Upper lobe of left lung (tissue), 6 donors: ENCODE data around the gene WNT3. TPM values are rescaled to one million over a fixed set of nuclear protein-coding genes. Genes with fewer than 3 reads are reported as not detected.

ENCODE experiments used
- ATAC-seq, 2 donors: fragments of 200-7000 bp; cut with Tn5 transposase; one replicate each; pipeline ENCODE4 v1.9.1; 2022; ENCODE audit warnings: mild to moderate bottlenecking in 2 of 2, moderate library complexity in 2 of 2; ENCODE audit not compliant: low FRiP score in 2 of 2
- DNase-seq, 2 donors: peaks; one replicate each; pipeline ENCODE4 v3.0.0-alpha.2; 2019 to 2020
- H3K27ac ChIP-seq, 4 donors: fragments of 200-600 bp; sonication (generic); one replicate each; pipeline ENCODE4 v1.5.1; 2016 to 2019
- H3K27me3 ChIP-seq, 4 donors: fragments of 200-600 bp; sonication (generic); one replicate each; pipeline ENCODE4 v1.5.1; 2017 to 2019
- H3K36me3 ChIP-seq, 4 donors: fragments of 200-600 bp; sonication (generic); one replicate each; pipeline ENCODE4 v1.5.1; 2016 to 2019
- H3K4me1 ChIP-seq, 4 donors: fragments of 200-600 bp; sonication (generic); one replicate each; pipeline ENCODE4 v1.5.1; 2018 to 2019
- H3K4me3 ChIP-seq, 4 donors: fragments of 200-600 bp; sonication (generic); one replicate each; pipeline ENCODE4 v1.5.1; 2017 to 2019; ENCODE audit warnings: mild to moderate bottlenecking in 2 of 4, moderate library complexity in 1 of 4
- H3K9me3 ChIP-seq, 4 donors: fragments of 200-600 bp; sonication (generic); one replicate each; pipeline ENCODE4 v1.5.1; 2018 to 2019
- CTCF ChIP-seq, 6 experiments: fragments of 450-650 bp in 4 of 6; fragments of 200-600 bp in 2 of 6; sonication (generic) in 2 of 6; IDR thresholded peaks; one replicate each; pipeline ENCODE4 v1.5.1; 2016 to 2019; ENCODE audit warnings: antibody characterized with exemption in 6 of 6
- EP300 ChIP-seq, 4 donors: sonication (generic); formaldehyde crosslinking; IDR thresholded peaks; one replicate each; pipeline ENCODE4 v1.5.1; 2017; ENCODE audit warnings: antibody characterized with exemption in 4 of 4, control low read depth in 2 of 4
- POLR2A ChIP-seq, 4 donors: fragments of 450-650 bp; IDR thresholded peaks; one replicate each; pipeline ENCODE4 v1.5.1; 2016 to 2017; ENCODE audit warnings: antibody characterized with exemption in 4 of 4, mild to moderate bottlenecking in 2 of 4
- POLR2AphosphoS5 ChIP-seq, 2 donors: sonication (generic); formaldehyde crosslinking; IDR thresholded peaks; one replicate each; pipeline ENCODE4 v1.5.1; 2017; ENCODE audit warnings: antibody characterized with exemption in 2 of 2
- WGBS, 2 donors: methylation state at CpG; one replicate each; pipeline ENCODE4 v1.1.5; 2017 to 2018; 5-methylcytosine and 5-hydroxymethylcytosine counted together
- total RNA-seq, 6 donors: library from RNA; depleted of rRNA in 4 of 6; stranded (reverse); fragments of >200 nt in 4 of 6; gene quantifications; one replicate each; pipeline versions ENCODE4 v1.1.0 to v1.2.1, GENCODE V29; 2016 to 2021
- donor health status: DM: no; HTN: no; CAD: no; lungs with moderate emphysema.
- donor health status: DM: no; HTN: yes; CAD: no; lungs with severe emphysema.

Gene WNT3
- total RNA-seq, 6 donors from 2014 or later = 1.1 to 4.6 (median 1.9) TPM

GRCh38 chr17:46765453-46765852 lies 53.0 kb downstream of the WNT3 start:
- no peak for TF ChIP-seq EP300 (IDR thresholded peaks at IDR 0.05)
- no peak for TF ChIP-seq POLR2A (IDR thresholded peaks at IDR 0.05)
- TF ChIP-seq POLR2AphosphoS5 (IDR thresholded peaks at IDR 0.05) = no peak
- TF ChIP-seq CTCF (IDR thresholded peaks at IDR 0.05) = no peak
- ATAC-seq = no peak
- no peaks in the 10 kb centered on the region for H3K36me3 ChIP-seq
- 95 to 97% methylated on average over 12 of the region's 12 CpGs for WGBS, 2 donors
- peaks cover 0 to 9% (median 4%) of the 10 kb centered on the region in 4 donors for H3K27me3 ChIP-seq
- peaks cover 6 to 25% (median 19%) of the 10 kb centered on the region in 4 donors for H3K4me1 ChIP-seq
- H3K27ac ChIP-seq = peak overlapping the region in 2 of 4 donors; percentile 2 to 23
- H3K9me3 ChIP-seq = no peaks in the 10 kb centered on the region
- no peak for DNase-seq
- H3K4me3 ChIP-seq = no peak overlapping the region

GRCh38 chr17:46764709-46765401 lies 53.6 kb downstream of the WNT3 start:
- WGBS, 2 donors = 48 to 55% methylated on average over 11 to 13 of the region's 13 CpGs
- Histone ChIP-seq H3K4me1 (peaks cover 4 to 19% (median 17%) of the 10 kb centered on the region in 4 donors), H3K4me3 (no peak overlapping the region), H3K27me3 (peaks cover 0 to 5% (median under 1%) of the 10 kb centered on the region in 4 donors), H3K9me3 (no peaks in the 10 kb centered on the region), H3K27ac (peak overlapping the region in 2 of 4 donors; percentile 2 to 23), H3K36me3 (no peaks in the 10 kb centered on the region)
- DNase-seq (peak in 1 of 2 donors; percentile 84), ATAC-seq (peak; percentile 19 to 69)
- TF ChIP-seq EP300 (IDR thresholded peaks at IDR 0.05) = peak in 1 of 4 donors; percentile 5
- TF ChIP-seq CTCF (IDR thresholded peaks at IDR 0.05) = no peak

- DNase-seq = no peak
- H3K4me3 ChIP-seq = no peak overlapping the region
- H3K27ac ChIP-seq = peak overlapping the region in 1 of 4 donors; percentile 2
- H3K36me3 ChIP-seq = no peaks in the 10 kb centered on the region
- TF ChIP-seq CTCF (IDR thresholded peaks at IDR 0.05) = no peak
- no peak for TF ChIP-seq POLR2AphosphoS5 (IDR thresholded peaks at IDR 0.05)
- H3K4me1 ChIP-seq = peaks cover 0 to 14% (median 10%) of the 10 kb centered on the region in 4 donors
- no peaks in the 10 kb centered on the region for H3K9me3 ChIP-seq
- WGBS, 2 donors = 89% methylated on average over 12 of the region's 12 CpGs
- no peaks in the 10 kb centered on the region for H3K27me3 ChIP-seq
- no peak for ATAC-seq
Observed at GRCh38 chr17:46764000-46764708, 54.3 kb downstream of the WNT3 start.

GRCh38 chr17:46763416-46763815 lies 55.1 kb downstream of the WNT3 start:
- no peaks in the 10 kb centered on the region for H3K36me3 ChIP-seq
- H3K27me3 ChIP-seq = no peaks in the 10 kb centered on the region
- no peak overlapping the region for H3K4me3 ChIP-seq
- peaks cover 0 to 14% (median 10%) of the 10 kb centered on the region in 4 donors for H3K4me1 ChIP-seq
- H3K9me3 ChIP-seq = no peaks in the 10 kb centered on the region
- TF ChIP-seq EP300 (IDR thresholded peaks at IDR 0.05) (no peak), CTCF (IDR thresholded peaks at IDR 0.05) (no peak), POLR2A (IDR thresholded peaks at IDR 0.05) (no peak)
- no peak overlapping the region for H3K27ac ChIP-seq
- DNase-seq (no peak), ATAC-seq (no peak)
- 79 to 89% methylated on average over 3 of the region's 3 CpGs for WGBS, 2 donors
